CD4-positive, alpha-beta T cell treated with Interleukin-2 at 100 ng/mL for 4 hours (primary cell): ENCODE measurements around the gene AGR2.

ENCODE experiments used
- DNase-seq: peaks from one replicate; pipeline ENCODE4 v3.0.0-alpha.2; 2020; ENCODE audit warnings: low spot score

The AGR2 gene

DNA sequence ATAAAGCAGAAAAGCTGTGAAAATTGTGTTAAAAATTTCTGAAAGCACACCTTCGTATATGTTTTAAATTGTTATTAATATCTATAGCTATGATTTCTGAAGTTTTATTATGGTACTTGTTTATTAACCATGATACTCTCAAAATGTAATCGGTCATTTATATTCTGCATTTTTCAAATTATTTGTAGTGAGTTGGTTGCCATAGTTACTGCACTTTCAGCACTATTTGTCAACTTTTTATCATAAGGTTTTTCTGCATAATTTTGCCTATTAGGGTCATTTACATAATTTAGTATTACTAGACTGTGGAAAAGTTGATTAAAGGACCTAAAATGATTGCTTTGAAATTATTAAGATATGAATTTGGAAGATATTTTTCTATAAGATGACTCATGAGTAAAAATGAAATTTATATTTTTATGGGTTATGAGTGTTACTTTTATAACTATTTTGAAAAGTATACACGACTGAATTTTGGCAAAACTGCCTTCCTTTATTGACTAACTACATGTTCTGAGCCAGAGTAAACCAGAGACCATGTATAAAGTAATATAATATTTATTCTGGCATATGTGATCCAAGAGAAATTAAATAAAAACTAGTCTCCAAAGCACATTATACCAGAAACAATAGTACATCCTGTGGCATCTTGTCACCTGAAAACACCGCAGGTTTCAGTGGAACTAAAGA, 7.9 kb upstream of the AGR2 start:
- no peak for DNase-seq

DNA sequence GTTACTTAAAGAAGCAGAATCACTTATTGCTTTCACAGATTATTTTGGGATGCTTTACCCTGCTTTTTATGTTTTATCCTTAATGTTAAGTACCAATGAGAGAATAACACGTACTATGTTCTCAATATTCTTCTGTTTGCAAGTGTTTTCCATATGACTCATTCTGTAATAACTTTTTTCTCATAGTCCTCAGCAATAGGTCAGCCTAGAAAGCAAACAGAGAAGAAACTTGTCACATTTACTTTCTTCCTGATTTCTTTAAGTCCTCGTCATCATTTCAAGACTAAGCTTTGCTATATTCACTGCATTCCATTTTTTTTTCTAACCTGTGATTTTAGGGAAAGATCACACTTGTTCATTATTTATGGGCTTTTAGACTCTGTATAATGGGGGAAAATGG, 6.8 kb upstream of the AGR2 start:
- DNase-seq: no peak

DNA sequence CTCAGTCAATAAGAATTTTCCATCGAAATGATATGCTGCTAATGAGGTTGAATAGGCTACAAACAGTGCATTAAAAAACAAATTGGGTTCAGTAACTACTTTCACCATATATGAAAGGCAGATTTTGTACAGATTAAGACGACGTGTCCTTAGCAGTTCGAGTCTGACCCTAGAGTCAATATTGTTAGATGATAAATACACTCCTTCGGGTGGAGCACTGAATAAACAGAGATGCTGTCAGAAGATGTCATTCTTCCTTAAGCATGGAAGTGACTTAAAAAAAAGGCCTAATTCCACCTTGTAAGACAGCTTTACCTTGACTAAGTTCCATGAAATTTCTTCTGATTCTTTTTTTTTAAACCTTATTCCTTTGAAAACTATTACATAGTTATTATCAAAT, 5.8 kb upstream of the AGR2 start:
- no peak for DNase-seq

DNA sequence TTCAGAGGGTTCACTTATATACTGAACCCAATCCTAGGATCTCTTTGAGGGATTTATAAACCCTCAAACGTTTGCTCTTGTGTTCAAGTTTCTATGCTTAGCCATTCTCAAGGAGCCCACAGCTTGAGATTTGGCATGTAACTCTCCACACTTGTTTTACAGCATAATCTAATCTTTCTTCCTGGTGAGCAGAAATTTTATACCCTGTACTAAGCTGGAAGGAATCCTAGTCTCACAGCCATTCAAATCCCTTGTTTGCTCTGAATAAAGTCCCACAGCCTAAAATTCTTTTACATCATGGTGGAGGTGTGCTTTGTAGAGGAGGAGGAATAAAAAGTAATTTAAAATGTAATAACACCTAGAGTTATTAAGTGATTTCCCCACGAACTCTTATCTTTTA, 5.3 kb upstream of the AGR2 start:
- DNase-seq: no peak

DNA sequence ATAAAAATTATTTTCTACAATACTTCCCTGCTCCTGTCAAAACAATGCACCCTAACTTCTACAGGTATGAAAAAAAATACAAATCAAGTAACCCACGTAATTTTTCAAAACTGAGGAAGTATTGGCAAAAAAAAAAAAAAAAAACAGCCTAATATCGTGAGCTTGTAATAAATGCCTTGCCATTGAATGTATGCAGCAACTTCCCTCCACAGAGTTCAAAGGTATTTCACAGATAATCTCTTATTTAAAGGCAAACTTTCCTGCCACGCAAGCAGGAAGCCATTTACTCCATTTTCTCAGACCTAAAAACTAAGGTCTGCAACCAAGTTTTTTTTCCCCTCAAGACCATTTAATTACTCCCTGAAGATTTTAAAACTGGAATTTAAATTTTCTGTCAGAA, 642 bp upstream of the AGR2 start:
- DNase-seq: no peak

DNA sequence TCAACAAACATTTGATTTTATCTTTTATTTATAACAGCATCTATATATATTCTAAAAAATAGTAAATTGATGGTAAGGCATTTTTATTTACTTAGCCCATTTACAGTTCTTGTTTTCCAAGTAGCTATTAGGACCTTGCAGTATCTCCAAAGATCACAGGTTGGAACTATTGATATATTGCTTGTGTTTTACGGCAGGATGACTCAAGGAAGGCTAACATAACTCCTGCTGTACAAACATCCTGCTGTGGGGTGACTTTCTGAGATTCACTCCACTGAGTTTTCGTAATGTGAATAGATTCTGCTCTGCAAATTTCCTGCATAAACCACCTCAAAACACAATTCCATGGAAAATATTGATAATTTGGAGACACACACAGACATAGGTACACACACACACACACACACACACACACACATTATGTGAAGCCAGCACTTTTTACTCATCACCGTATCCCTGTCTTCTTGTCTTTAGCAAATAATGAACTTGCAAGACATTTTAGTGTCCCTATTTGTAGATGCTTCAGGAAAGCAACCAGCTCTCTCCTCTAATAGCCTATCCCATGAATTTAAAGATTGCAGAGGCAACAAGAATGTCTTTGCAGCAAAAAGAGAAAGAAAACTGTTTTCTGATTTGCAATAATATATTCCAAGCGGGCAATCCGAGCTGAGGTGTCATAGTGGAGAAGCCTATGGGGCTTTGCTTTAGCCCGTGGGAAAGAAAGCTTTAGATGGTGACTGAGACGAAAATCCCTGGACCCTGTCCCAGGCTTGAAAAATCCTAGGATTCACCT, 722 bp downstream of the AGR2 start:
- no peak for DNase-seq

DNA sequence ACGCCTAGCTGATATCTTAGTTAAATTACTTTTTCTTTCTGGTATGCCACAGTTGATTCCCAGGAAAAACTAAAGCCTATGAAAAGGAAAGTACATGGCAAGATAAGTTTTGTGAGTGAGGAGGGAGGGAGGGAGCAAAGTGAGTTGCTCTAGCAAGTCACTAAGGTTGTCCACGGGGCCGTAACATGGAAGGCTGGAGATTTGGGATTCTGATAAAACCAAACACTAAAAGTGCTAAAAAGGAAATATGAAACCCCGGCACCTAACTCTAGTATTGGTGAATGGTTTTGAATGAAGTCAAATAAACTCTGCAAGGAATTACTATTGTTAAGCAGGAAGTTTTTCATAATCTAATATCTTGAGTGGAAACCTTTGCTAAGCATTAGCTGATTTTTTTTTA, 1.7 kb downstream of the AGR2 start:
- DNase-seq: no peak

DNA sequence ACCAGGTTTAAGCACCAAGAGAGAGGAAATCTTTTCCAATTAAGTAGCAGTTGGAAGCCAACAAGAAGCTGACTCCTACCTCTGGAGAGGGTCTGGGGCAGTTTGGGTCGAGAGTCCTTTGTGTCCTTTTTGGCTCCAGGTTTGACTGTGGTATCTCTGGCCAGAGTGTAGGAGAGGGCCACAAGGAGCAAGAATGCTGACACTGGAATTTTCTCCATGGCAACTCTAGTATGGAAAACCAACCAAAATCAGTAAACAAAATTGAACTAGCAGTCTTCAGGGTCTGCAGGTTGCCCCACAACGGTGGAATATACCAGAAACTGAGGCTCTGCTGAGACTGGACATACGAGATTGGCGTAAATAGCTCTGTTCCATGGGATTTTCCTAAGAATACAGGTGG, 3.2 kb downstream of the AGR2 start:
- no peak for DNase-seq

DNA sequence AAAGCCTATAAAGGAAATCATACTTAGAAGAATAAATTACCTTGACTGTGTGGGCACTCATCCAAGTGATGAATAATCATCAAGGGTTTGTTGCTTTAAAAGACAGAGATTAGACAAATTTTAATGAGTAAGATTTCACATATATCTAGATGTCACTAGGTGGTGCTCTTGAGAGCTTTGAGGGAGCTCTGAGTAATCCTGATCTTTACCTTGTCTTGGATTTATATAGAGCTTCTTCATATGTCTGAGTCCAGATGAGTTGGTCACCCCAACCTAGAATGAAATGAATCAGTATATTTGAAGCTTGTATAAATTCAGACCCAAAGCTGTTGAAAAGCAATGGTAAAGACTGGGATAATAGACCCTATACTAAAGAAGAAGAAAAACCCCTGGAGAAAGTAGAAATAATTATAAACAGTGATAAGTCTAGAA, 3.7 kb downstream of the AGR2 start:
- no peak for DNase-seq

DNA sequence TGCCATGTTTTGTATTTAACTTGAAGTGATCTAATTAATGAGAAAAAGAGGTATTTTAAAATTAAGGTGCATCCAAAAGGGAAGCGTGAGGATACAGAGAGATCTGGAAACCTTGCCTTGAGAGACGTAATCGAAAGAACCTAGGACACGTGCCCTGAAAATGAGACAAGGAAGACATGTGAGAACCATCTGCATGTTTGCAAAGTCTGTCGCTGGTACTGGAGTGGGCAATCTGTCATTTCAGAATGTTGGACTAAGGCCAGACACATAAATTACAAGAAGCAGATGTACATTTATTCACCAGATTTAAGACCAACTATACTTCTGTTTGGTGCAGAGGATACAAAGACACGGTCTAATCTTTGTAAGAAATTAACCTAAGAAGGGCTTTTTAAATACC, 9.2 kb downstream of the AGR2 start:
- DNase-seq: no peak

DNA sequence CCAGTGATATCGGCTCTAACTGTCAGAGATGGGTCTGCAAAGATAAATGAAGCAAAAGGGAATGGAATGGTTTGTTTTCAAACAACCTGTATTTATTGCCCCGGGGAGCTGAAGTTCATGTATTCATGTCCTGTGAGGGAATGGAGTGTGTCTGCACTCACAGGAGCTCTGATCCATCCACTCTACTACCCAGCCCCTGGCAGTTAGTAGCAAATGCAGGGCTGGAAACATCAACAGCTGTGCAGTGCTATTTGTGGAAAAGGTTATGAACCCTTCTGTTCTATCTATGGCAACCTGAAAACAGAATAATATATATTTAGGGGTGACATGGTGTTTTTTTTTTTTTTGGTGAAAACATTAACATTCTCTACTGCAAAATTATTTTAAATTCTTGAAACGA, 9.8 kb downstream of the AGR2 start:
- DNase-seq: no peak

DNA sequence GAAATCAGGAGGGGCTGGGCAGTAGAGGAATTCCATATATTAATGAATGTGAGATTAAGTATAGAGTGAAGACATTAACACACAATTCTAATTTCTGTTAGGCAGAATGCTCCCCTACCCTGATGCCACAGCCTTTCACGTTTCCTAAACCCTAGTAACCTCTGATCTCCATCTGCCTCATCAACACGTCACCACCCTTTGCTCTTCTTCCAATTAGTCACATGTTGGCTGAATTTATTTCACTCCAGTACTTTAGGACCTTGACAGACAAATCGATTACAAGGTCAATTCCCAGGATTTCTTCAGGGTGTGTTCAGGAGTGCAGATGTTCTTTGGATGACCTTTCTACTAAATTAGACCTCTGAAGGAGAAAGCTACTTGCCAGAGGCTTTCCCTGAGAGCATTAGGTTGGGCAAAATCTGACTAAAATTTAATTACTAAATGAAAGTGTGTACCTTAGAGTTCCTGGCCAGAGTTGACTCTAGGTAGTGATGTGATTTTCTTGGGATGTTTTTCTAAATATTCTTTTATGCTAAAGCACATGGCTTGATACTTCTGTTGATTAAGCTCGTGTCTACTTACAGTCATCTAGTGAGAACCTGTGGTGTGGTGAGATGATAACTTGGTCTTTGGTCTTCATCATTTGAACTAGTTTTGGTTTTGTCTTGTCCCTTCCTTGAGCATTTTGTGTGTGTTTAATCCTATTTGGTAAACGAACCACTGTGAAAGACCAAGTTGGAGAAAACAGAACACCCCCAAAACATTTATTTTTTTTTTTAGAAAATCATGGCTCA, 12.7 kb downstream of the AGR2 start:
- DNase-seq: no peak

DNA sequence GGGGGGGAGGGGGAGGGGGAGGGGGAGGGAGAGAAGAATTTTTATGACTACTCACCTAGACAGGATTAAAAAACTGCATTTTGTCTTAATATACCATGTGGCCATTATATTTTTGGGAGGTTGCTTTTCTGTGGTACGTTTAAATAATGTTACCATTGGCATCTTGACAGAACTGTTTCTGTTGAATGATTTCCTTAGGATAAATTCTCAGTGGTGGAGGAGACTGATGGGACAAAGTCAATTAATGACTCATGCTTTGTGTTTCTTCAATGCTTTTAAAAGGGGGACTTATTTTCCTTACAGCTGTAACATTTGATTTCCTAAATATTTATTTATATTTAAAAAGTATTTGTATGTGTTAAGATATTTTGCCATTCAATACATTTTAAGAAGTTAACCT, 13.7 kb downstream of the AGR2 start:
- DNase-seq: no peak

DNA sequence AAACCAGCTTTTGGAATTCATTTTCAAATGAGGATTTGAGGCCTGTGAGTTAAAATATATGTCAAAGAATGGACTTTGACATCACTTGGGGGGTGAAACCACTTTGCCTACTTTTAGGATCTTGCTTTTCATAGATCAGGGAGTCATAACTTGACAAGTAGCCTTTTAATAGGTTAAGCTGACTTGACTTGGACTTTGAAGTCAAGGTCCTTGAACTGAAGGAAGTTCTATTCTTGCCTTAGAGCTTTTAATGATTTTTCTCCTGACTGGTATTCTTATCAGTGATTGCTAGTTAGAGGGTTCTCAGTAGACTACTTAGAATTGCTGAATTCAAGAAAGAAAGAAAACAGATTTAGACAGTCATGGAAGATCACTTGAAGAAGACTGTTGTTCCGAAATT, 17.7 kb downstream of the AGR2 start:
- no peak for DNase-seq

DNA sequence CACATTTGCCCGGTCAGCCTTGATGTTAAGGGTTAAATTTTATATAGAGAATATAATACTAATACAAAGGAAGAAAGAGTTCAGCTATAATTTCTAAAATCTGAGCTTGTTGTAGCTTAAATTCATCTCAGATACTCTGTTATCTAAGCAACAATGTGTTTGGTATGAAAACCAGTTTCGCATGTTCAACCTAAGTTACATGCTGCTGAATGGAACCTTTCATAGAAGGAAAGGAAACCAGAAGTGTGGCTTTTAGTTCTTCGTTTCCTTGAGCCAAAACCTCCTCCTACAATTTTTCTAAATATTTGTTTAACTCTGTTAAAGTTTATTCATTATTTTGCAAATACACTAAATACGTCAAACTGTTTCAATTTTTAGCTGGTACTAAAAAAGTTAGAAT, 18.5 kb downstream of the AGR2 start:
- DNase-seq: no peak

DNA sequence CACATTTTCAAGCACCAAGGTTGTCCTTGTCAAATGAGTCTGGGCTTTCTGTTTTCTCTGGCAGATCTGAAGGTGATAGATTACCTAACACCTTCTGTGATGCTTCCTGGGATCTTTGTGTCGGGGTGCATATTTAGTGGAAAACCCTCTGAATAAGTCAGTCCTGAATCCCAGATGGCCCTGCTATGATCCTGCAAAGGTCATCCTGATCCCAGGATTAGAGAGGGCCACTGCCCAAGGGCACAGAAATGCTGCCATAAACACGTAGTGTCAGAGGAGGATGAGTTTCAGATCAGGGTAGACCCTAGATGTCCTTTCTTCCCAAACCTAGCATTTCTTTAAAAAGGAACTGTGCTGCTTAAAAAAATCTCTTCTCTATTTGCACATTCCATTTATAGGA, 19.0 kb downstream of the AGR2 start:
- no peak for DNase-seq

DNA sequence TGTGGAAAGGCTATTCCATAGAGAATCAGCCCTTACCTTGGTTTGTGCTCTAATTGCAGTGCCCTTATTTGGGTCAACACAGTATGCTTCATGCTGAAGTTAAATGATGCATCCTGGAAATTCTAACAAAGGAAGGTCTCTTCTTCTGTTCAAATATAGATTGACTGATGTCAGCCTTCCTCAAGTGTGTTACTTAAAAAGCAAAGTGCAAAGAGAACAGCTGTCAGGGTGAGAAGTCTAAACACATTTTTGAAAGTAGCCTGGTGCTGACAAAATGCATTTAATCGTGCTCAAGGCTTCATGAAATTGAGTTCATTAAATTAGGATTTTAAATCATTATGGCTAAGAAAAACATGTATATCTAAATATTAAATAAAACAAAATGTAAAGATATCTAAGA, 19.5 kb downstream of the AGR2 start:
- DNase-seq: no peak

DNA sequence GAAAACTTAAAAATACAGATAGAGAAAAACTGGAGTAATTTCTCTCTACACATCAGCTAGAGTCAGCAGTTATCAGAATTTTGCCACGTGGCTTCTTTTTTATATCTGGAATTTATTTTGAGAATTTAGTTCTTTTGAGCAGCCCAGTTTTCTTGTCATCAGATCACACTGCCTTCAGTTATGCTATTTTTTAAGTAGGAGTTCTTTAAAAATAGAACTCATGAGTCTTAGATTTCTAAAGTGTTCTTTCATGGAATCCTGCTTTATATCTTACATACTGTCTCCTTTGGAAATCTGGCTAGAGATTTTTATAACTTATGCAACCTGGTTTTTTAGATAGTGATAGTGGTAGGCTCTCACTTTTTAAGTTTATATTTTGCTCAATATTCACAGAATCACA, 24.2 kb downstream of the AGR2 start:
- no peak for DNase-seq

DNA sequence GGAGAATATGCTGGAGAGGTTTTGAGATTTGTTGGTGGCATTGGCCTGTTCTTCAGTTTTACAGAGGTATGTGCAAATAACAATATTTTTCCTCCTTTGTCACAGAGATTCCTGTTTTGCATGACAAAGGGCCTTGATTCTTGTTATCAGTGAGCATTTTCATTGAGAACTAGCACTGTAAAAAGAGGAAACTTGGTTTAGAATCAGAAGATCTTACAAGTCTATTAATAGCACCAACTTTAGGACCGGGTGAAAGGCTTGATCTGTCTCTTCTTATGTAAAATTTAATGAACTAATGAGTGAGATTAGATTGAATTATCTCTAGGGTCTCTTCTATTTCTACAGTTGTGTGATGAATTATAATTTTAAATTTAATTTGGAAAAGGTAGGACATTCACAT, 25.7 kb downstream of the AGR2 start:
- no peak for DNase-seq

DNA sequence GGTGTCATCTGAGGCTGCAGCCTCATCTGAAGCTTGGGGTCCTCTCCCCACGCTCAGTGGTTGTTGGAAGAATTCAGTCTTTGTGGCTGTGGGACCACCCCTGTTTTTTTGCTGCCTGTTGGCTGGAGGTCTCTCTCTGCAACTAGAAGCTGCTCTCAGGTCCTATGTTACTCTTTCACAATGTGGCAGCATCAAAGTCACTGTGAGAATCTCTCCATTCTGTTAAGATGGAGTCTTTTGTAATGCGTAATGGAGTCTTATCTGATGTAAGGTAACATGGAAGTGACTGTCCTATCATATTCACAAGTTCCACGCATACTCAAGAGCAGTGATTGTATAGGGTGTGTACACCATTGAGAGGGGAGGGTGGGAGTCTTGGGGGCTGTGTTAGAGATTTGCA, 26.3 kb downstream of the AGR2 start:
- no peak for DNase-seq

DNA sequence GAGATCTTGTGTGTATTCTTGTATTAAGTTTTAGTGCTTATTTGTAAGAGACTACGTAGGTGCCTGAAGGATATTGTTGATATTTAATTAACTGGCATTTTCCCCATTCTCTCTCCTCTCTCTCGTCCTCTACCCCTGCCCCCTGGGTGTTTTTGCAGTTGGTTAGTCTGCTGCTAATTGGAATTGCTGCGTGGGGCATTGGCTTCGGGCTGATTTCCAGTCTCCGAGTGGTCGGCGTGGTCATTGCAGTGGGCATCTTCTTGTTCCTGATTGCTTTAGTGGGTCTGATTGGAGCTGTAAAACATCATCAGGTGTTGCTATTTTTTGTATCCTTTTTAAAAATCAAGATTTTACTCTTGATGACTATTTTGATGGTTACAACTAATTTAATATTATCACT, 28.7 kb downstream of the AGR2 start:
- no peak for DNase-seq

DNA sequence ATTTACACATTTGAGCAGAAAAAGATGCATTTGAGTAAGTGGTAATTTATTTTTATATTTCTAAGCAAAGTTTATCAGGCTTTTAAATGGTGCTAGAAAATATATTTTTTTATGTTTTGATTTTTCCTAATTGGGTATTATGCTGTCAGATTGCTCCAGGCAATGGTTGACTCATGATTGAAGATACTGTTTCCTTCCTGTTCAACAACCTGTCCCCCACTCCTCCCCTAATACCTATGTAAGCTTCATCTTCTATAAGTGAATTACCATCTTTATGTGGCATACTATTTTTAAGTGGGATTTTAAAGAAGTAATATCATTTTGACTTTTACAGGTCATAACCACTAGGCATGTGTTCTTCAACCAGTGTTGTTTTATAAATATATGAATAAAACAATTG, 29.8 kb downstream of the AGR2 start:
- no peak for DNase-seq

DNA sequence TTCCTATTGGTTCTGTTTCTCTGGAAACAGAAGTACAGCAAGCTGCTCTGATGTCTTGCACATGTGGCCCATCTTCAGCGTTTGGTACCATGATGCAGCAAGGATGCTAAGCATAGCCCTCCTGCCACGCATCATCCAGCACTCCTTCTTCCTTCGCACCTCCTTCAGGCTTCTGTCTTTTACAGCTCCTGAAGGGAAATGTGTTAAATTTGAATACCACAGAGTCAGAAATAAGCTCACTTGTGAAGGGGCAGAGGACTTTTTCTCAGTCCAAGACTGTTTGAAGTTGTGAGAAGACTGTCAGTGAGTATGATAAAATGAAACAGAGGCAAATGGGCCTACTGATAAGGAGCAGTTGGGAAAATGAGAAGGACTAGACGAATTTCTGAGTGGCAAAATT, 30.5 kb downstream of the AGR2 start:
- DNase-seq: no peak
